Inflammatory macrophage treated with lipopolysaccharide for 1 hour (primary cell): ENCODE data around the gene SLC22A4.

Source experiments
- DNase-seq, 2 donors: peaks; one replicate each; pipeline ENCODE4 v3.0.0-alpha.2; 2020 to 2022

Gene SLC22A4

DNA sequence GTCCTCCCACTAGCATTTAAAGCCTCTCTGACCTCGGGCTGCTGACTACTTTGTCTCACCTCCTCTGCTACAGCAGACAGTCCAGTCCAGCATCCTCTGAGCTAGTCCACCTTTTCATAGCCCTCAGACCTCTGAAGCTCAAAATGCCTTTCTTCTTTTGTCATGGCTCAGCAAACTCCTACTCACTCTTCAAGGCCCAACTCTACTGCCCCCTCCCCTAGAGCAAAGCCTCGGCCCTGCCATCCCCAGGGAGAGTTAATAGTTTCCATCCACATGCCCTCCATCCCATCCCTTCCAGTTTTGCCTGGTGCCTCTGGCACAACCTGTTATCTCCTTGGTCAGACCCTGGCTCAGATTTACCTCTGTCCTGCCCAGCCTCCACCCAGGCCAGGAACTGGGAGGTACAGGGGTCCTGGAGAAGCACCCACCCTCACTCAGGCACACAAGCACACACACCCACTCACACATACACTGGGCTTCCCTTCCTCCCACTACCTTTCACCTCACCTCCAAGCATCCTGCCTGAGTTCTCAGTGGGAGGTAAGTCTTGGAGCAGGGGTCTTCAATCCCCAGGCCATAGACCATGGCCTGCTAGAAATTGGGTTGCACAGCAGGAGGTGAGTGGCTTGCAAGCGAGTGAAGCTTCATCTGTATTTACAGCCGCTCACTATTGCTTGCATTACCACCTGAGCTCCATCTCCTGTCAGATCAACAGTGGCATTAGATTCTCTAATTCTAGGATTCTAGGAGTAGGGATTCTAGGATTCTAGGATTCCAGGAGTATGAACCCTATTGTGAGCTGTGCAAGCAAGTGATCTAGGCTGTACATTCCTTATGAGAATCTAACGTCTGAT, 18.6 kb upstream of the SLC22A4 start:
- DNase-seq: no peak

DNA sequence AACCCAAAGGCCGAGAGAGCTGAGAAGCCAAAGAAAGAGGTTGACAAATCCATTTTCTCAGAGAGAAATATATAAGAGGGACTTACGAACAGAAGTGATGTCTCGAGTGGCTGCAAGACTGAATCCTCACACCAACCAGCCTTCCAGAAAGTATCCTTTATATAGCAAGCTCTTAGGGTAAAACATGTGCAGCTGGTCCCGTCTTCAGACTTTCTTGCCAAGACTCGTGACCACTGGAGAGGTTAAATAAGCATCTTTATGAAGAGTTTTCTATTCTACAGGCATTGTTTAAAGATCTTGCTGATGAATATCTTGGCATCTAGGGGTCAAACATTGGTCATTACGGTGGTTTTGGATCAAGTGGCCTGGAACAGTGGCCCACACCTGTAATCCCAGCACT, 16.9 kb upstream of the SLC22A4 start:
- DNase-seq: no peak

DNA sequence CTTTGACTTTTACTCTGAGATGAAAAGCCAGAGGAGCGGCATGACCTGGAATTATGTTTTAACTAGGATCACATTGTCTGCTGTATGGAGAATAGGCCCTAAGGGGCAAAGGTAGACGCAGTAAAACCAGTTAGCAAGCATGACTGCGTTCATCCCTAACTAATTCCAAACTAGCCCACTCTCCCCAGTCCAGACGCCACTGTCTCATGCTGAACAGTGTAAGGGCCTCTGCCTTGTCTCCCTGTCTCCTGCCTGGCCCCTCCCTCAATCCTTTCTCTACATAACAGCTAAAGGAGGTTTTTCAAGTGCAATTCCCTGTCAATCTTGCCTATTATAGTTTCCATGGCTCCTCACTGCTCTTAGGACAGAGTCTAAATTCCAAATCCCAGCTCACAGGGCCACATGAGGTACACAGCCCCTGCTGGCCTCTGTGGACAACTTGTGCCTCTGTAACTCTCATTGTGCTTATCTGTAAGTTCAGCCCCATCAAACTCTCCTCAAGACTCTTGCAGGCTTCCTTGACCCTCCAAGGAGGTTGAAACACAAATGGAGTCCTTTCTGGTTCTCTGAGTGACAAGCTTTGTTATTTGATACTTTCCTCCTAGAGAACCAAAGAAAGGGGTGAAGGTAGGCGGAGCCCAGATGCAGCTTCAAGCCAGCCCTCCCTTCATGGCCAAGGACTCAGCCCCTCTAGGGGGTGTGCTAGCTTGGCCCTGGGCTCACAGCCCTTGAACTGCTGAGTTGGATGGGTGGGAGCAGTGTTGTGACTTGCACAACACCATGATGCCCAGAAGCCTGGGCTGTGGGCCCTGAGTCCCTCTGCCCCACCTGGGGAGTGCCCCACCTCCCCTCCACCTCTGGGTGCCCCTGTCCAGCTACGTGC, 16.0 kb upstream of the SLC22A4 start:
- no peak for DNase-seq

DNA sequence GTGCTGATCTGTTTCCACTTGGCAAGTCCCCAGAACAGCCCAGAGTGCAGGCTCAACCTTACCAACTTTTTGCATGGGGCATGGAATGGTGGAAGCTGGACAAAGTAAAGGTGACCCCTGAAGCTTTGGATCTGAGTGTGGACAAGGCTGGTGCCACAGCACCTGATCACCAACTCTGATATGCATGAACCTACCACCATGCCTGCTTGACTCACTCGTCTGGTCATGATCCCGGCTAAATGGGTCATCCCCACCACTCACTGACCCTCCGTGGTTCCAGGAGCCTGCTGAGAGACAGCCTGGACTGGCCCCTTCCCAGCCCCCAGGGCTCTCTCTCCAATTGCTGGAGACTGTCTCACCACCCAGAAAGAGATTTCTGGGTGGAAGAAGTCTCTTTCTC, 14.4 kb upstream of the SLC22A4 start:
- no peak for DNase-seq

DNA sequence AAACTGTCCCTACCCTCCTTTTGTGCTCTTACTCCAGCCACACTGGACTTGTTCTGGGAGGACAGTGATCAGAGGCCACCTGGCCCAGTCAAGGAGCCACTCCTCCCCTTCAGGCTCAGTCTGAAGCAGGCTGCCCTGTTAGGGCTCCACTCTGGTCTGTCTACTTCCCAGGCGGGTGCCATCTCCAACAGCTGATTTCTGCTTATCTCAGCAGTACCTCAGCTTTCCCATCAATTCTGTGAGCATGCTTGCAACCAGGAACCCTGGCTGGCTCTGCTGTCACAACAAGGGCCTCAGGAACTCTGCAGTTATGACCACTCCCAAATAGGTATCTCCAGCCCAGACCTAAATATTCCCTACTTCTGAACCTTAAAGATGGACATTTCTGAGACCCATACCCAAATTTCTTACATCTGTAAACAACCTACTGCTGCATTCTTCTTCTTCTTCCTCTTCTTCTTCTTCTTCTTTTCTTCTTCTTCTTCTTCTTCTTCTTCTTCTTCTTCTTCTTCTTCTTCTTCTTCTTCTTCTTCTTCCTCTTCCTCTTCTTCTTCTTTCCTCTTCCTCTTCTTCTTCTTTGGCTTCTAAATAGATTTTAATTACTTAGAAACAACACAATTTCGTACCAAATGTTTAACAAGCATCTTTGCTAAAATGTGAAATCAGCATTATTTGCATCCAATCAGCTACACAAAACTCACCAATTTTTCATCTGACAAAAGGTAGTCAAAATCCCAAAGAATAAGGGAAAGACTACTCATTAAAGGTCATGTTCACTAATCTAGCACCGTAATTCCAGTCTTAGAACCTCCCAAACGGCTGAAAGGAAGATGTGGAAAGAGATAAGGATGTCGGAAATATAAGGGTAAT, 13.6 kb upstream of the SLC22A4 start:
- no peak for DNase-seq

DNA sequence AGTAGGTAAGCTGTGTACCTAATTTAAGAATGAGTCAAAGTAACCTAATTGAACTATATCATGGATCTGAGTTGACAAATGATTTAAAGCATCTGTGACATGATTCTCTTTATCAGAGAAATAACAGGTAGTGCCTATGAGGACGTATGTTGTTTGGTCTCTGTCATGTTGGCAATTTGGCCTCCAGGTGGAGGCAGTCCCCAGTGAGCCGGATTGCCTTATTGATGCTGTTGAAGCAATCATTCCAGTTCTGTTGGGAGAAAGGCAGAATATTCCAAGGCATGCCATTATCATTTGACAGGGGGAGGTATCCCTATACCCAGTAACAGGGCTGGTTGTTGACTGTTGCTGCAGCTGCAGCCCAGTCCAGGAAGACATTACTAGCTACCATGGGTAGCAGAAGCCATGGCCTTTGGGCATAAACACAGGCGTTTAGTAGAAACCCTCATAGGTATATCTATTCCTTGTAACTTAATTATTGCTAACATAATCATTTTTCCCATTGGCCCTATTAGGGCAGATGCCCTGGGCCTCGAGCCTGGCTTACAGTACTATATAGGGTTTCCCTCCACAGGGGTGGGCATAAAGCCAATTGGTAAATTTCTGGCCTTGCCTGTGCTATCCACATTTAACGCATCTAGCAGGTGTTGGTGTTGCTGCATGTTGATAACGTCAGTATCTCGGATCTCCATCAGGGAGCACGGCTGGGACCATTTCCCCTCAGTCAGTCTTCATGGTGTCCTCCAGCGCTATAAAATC, 12.2 kb upstream of the SLC22A4 start:
- DNase-seq: no peak

DNA sequence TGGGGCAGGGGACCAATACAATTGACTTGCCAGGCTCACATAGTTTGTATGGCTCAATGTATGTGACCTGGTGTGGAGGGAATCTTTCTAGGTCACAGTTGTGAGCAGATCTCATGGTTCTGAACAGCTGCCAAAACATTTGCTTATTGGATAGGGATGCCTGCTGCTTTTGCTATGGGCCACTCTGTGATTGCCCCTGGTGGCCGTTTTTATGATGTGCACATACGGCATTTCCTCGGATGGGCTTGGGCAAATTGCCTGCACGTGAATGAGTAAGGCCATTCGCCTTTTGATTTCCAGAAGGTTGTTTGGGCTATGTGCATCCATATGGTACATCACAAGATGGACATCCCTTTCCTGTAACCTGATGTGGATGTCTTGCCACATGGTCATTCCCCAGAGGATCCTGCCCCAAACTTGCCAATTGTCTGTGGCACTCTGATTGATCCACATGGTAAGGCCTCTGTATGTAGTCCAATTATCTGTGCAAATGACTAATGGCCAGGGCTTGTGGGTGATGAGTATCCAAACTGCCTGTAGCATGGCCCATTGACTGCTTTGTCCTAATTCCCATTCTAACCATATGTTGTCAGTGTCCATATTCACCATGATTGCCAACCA, 10.7 kb upstream of the SLC22A4 start:
- no peak for DNase-seq

DNA sequence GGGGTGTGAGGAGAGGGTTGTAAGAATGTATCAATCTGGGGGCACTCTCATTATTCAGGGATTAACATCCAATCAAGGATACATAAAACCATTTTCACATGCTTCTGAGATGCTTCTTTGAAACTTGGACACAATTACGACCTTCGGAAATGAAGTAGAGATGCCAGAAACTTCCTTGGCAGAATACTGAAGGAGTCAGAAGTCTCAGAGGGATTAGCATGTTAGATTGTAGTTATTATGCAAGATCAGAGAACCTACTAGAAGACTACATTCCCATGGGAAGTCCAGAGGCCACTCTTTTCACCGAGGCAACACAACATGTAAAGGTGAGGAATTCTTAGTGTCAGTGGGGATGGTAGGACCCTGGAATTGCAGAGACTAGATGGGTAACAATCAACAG, 5.1 kb upstream of the SLC22A4 start:
- no peak for DNase-seq

DNA sequence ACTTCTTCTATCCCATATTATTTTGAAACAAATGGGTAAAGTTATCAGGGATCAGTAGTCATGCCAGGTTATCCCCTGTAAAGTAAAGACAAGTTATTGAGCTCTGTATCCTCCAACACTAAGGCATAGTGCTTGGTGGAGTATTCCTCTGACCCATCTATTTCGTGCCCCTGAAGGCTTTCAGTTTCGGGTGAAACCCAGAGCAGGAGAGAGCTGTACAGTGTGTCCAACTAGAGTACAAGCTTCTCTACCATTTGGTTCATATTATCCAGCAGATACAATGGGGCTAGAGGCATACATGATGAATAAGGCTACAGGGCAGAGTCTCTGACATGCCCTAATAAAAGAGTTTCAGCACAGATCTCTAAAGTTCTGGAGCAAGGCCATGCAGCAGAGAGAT, 3.2 kb upstream of the SLC22A4 start:
- no peak for DNase-seq

DNA sequence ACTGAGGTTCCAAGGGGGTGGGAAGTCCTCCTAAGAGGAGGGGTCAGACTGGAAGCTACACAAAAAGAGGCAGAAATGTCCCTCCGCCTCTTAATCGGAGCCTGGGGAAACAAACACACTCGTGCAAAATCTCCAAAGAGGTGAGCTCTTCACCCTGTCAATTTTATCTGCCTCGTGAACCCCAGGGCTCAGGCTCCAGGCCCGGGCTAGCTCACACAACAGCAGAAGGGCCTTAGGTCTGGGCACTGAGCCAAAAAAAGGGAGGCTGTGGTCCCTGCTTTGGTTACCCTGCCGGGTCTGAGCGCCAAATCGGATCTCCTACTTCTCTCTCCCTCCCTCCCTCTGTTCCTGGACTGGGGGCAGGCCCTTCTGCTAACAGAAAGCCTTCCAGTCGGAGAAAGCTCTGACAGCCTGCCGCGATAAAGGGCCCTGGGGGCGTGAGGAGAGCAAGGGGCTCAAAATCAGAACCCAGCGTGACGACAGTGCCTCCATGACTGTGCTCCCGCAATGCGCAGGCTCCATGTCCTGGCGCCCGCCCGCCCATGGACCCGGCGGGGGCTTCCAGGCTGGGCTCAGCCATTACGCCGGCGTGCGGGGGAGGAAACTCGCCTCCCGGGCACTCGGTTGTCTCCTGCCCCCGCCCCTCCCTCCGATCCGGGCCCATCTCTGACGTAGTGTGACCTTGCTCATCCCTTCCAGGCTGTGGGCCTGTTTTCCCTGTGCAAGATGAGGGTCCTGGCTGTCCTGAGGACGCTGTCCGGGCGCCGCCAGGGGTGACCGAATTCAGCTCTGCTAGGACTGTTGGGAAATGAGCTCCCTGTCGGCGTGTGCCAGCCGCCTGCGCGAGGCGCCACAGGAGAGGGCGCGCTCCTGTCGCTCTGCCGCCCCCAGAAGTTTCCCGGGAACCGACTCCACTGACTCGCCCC, 865 bp upstream of the SLC22A4 start:
- peak; percentile 78 to 86 for DNase-seq

DNA sequence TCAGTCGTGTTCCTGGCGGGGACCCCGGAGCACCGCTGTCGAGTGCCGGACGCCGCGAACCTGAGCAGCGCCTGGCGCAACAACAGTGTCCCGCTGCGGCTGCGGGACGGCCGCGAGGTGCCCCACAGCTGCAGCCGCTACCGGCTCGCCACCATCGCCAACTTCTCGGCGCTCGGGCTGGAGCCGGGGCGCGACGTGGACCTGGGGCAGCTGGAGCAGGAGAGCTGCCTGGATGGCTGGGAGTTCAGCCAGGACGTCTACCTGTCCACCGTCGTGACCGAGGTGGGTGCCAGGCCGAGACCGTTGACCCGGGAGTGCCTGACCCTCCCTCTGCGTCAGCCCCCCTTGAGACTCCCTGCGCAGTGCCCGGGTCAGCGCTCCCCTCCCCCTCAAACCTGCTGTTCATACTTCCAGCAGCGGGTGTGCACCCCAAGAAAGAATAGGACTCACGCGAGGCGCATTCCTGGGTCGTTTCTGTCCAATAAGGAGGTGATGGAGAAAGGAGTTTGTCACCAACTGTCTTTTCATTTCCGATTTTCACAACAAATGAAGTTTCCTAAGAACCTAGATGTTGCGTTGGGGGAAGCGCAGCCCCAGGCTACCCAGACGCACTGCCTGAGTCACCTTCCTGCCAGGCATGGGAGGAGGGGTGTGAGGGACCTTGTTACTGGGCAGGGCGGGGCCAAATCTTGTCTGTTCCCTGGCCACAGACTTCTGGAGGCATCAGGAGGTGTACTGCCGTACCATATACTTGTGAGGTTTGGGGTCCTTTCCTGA, 722 bp downstream of the SLC22A4 start:
- DNase-seq: peak; percentile 91 to 92

DNA sequence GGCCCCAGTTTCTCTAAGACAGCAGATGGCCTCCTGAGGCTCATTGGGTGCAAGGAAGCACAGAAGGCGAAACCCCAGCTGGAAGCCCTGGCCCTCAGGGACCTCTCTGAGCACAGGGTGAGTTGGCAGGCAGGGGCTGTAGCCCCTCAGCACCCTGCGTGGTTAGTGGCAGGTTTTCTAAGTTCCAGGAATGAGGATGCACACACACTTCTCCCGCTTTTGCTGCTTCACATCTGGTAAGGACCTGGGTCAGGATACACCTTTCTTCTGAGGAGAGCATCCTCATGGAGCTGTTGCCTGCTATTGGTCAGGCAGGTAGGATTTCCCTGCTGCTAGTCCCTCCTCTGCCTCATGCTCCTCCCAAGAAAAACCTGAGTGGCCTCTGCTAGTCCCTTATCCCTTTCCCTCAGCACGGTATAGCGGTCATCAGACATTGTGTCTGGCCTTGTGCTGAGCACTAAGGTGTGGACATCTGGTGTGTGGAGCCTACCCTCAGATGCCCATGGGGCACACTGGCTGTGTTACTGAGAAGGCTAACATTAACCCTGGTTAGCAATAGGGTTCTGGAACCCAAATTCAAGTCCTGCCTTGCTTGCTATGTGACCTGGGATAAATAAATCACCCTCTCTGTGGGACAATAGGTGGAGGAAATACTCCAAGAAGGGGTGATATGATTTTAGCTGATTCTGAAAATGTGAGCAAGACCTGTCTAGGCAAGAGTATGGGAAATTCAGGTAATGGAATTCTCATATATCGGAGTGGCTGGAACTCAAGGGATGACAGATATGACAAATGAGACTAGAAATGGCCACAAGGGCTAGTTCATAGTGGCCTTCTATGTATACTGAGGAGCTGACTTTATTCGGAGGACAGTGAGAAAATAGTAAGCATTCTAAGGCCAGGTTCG, 1.6 kb downstream of the SLC22A4 start:
- no peak for DNase-seq

DNA sequence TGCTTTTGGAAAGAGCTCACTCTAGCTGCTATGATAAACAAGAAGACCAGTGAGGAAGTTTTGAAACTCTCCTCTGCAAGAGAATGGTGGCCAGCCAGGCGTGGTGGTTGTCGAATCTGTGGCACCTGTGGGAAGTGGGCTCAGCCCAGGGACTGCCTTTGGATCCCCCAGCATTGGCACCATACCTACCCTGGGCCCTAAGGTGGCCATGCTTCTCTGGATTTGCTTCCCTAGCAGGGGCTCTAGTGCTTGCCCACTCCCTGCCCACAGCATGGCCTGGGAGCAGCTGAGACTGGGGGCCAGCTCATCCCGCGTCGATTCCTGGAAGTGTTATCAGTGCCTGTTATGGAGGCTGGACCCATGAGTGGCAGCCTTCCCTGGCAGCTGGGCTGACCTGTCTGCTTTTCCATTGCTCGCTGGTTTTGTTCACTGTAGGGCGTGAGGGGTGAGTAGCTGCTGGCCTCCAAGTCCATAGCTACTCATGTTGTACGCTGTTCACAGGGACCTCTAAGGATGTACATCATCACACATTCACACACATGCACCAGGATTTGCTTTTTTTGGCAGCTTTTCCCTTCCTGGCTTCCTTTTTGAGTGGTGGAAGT, 2.3 kb downstream of the SLC22A4 start:
- DNase-seq: no peak

DNA sequence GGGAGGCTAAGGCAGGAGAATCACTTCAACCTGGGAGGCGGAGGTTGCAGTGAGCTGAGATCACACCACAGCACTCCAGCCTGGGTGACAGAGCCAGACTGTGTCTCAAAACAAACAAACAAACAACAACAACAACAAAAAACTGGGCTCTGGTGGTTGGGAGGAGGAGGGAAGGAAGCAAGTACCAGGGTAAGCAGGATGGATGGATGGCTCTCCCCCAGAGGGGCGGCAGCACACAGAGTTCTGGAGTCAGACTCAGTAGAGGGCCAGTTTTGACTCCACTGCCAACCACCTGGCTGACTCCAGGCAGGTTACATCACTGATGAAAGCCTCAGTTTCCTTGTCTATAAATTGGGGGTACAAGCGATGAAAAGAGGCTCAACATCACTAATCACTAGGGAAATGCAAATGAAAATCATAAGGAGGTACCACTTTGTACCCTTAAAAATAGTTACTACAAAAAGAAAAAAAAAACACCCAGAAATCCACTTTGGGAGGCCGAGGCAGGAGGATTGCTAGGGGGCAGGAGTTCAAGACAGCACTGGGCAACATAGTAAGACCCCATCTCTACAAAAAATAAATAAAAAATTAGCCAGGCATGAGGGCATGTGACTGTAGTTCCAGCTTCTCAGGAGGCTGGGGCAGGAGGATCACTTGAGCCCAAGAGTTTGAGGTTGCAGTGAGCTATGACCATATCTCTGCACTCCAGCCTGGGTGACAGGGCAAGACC, 3.2 kb downstream of the SLC22A4 start:
- no peak for DNase-seq

DNA sequence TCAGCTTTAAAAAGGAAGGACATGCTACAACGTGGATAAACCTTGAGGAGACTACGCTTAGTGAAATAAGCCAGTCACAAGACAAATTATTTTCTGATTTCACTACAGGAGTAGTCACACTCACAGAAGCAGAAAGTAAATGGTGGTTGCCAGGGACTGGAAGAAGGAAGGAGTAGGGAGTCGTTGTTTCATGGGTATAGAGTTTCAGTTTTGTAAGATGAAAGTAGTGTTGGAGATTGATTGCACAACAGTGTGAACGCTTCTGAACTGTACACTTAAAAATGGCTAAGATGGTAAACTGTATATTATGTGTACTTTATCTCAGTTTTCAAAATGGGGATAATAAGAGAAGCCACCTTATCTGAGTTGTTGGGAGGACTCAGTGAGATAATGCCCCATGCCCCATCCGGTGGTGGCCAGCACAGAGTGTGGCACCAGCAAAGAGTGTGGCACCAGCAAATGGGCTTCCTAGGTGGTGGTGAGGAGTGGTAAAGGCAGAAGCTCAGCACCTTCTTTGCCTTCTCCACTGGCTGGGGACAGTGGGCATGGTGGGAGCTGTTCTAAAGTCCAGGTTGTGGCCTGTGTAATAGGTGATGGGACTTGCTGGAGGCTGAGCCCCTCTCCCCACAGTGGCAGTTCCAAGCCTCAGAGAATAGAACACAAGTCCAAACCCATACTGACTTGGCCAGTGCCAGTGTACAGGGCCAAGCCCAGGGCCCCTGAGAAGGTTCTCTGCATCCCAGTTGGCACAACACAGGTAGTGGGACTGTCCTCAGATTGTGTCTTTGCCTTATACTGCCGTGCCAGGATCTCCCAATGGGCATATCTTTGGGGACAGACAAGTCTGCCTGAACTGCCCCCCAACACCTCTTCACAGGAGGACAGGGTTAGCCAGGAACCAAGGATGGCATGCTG, 4.4 kb downstream of the SLC22A4 start:
- peak; percentile 51 to 74 for DNase-seq

DNA sequence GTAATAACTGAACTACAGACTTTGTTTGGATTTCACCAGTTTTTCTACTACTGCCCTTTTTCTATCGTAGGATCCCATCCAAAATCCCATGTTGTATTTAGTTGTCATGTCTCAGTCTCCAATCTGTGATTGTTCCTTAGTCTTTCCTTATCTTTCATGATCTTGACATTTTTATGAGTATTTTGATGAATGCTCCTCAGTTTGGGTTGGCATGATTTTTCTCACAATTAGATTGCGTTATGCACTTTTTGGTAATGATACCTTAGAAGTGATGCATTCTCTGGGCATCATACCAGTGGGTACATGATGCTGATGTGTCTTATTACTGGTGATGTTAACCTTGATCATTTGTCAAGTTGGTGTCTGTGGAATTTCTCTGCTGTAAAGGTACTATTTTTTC, 5.7 kb downstream of the SLC22A4 start:
- DNase-seq: no peak
